SU-DHL-6 (cell line): ENCODE results near the gene SNRNP200.
A peak's percentile ranks its signal among the peaks of the same experiment; 100 is the strongest.

Experiments
- H2AFZ ChIP-seq: fragments of 200-600 bp; sonication (generic); 2 replicates; pipeline ENCODE4 v1.6.1; 2014; ENCODE audit warnings: low read depth, mild to moderate bottlenecking, moderate library complexity, mixed read lengths, antibody characterized with exemption, low read length; ENCODE audit not compliant: severe bottlenecking
- H3F3A ChIP-seq: fragments of 200-600 bp; shearing (Covaris generic); 2 replicates; pipeline ENCODE4 v1.6.0; 2016; ENCODE audit warnings: antibody characterized with exemption, mild to moderate bottlenecking; ENCODE audit not compliant: insufficient read depth
- H3K27ac ChIP-seq: fragments of 200-600 bp; sonication (generic); 2 replicates; pipeline ENCODE4 v1.5.1; 2016; ENCODE audit warnings: low read depth, mild to moderate bottlenecking, low read length, moderate library complexity, mixed read lengths
- H3K27me3 ChIP-seq: fragments of 200-600 bp; sonication (generic), shearing (Covaris generic); 2 replicates; pipeline ENCODE4 v1.6.0; 2014; ENCODE audit warnings: mild to moderate bottlenecking, low read length
- H3K36me3 ChIP-seq: fragments of 200-600 bp; sonication (generic); 2 replicates; pipeline ENCODE4 v1.6.1; 2014; ENCODE audit warnings: mild to moderate bottlenecking, low read length, mixed read lengths
- H3K4me2 ChIP-seq: fragments of 300-600, 200-600 bp; shearing (Covaris generic), sonication (generic); 2 replicates; pipeline ENCODE4 v1.6.0; 2014; ENCODE audit warnings: low read length, low read depth, mild to moderate bottlenecking; ENCODE audit not compliant: poor library complexity, severe bottlenecking
- H3K4me3 ChIP-seq: fragments of 200-600 bp; sonication (generic); 2 replicates; pipeline ENCODE4 v1.5.1; 2014; ENCODE audit warnings: antibody characterized with exemption, low read length, mild to moderate bottlenecking, mixed read lengths; ENCODE audit not compliant: insufficient read depth, poor library complexity, severe bottlenecking
- H3K79me2 ChIP-seq: fragments of 200-600 bp; sonication (generic); 2 replicates; pipeline ENCODE4 v1.6.1; 2014; ENCODE audit warnings: mild to moderate bottlenecking, low read length, moderate library complexity; ENCODE audit not compliant: insufficient read depth
- H3K9ac ChIP-seq: fragments of 200-600 bp; sonication (generic); 2 replicates; pipeline ENCODE4 v1.7.0; 2014; ENCODE audit warnings: mild to moderate bottlenecking, low read length
- H3K9me2 ChIP-seq: fragments of 200-600 bp; sonication (generic); replicated peaks from 2 replicates; pipeline ENCODE4 v1.6.1; 2014; ENCODE audit warnings: low read length; ENCODE audit not compliant: insufficient read depth
- H3K9me3 ChIP-seq: fragments of 200-600 bp; sonication (generic); 2 replicates; pipeline ENCODE4 v1.6.1; 2014; ENCODE audit warnings: low read length, mixed read lengths; ENCODE audit not compliant: insufficient read depth
- H4K20me1 ChIP-seq: fragments of 200-600 bp; sonication (generic); 2 replicates; pipeline ENCODE4 v1.6.1; 2014; ENCODE audit warnings: low read depth, mild to moderate bottlenecking, antibody characterized with exemption, low read length, moderate library complexity, mixed read lengths
- CTCF ChIP-seq: fragments of 200-600 bp; sonication (generic); IDR thresholded peaks from one replicate; pipeline ENCODE4 v1.5.1; 2017; ENCODE audit warnings: antibody characterized with exemption, mild to moderate bottlenecking, low read length, moderate library complexity; ENCODE audit not compliant: insufficient read depth, poor library complexity, severe bottlenecking
- EZH2phosphoT487 ChIP-seq: fragments of 200-600 bp; sonication (generic), shearing (Covaris generic); conservative IDR thresholded peaks from 2 replicates; pipeline ENCODE4 v1.6.1; 2018; ENCODE audit warnings: mild to moderate bottlenecking, antibody characterized with exemption, low read length, moderate library complexity, mixed read lengths

SNRNP200 gene

GRCh38 chr2:96326564-96326963 is 21.2 kb upstream of the SNRNP200 start:
- 0 out of 2 replicates have a peak, but pooled peaks cover 3% of the 10 kb centered on the region for H3K36me3 ChIP-seq
- H4K20me1 ChIP-seq, result no peaks in the 10 kb centered on the region
- no peaks in the 10 kb centered on the region for H3K27me3 ChIP-seq
- H3K9me2 ChIP-seq, result no peaks in the 10 kb centered on the region
- H3K27ac ChIP-seq, result no peak overlapping the region
- H3F3A ChIP-seq, result peaks cover 9% of the 10 kb centered on the region
- H3K9ac ChIP-seq, result peak overlapping the region; percentile 81
- no peaks in the 10 kb centered on the region for H3K9me3 ChIP-seq
- peak overlapping the region; percentile 94 for H3K4me3 ChIP-seq
- peaks cover 46% of the 10 kb centered on the region for H3K79me2 ChIP-seq
- H3K4me2 ChIP-seq, result peak overlapping the region; percentile 77
- H2AFZ ChIP-seq, result no peak overlapping the region
- no peak for TF ChIP-seq EZH2phosphoT487
- no peak for TF ChIP-seq CTCF

GRCh38 chr2:96325884-96326255 is 20.5 kb upstream of the SNRNP200 start:
- Histone ChIP-seq H3K4me3 (peak overlapping the region; percentile 94), H3K27me3 (no peaks in the 10 kb centered on the region), H3K79me2 (peaks cover 52% of the 10 kb centered on the region), H4K20me1 (no peaks in the 10 kb centered on the region), H3F3A (peaks cover 4% of the 10 kb centered on the region), H3K9me2 (no peaks in the 10 kb centered on the region), H3K9ac (peak overlapping the region; percentile 81), H3K9me3 (no peaks in the 10 kb centered on the region), H3K4me2 (peak overlapping the region; percentile 77), H2AFZ (peak overlapping the region; percentile 79), H3K27ac (peak overlapping the region; percentile 69), H3K36me3 (0 out of 2 replicates have a peak, but pooled peaks cover 3% of the 10 kb centered on the region)
- TF ChIP-seq CTCF (no peak), EZH2phosphoT487 (no peak)

- Histone ChIP-seq H2AFZ (peak within 1 kb of the TSS; percentile 79), H3K27me3 (no peaks in the 10 kb centered on the region)
Measured at GRCh38 chr2:96325041-96325883, 19.9 kb upstream of the SNRNP200 start, which contains the start of gene ITPRIPL1. ITPRIPL1 (plus strand) TSS chr2:96325317; CDS start chr2:96325840, 523 bp downstream.

More at GRCh38 chr2:96325041-96325883, 19.9 kb upstream of the SNRNP200 start, which contains the start of gene ITPRIPL1:
- peaks cover 58% of the 10 kb centered on the region for H3K79me2 ChIP-seq
- peak within 1 kb of the TSS; percentile 81 for H3K9ac ChIP-seq
- no peaks in the 10 kb centered on the region for H4K20me1 ChIP-seq
- no peaks in the 10 kb centered on the region for H3K9me2 ChIP-seq
- peaks cover 4% of the 10 kb centered on the region for H3F3A ChIP-seq
- 0 out of 2 replicates have a peak, but pooled peaks cover 3% of the 10 kb centered on the region for H3K36me3 ChIP-seq
- TF ChIP-seq CTCF, result no peak
- TF ChIP-seq EZH2phosphoT487, result no peak
- peak within 1 kb of the TSS; percentile 94 for H3K4me3 ChIP-seq
- H3K4me2 ChIP-seq, result peak within 1 kb of the TSS; percentile 77
- H3K9me3 ChIP-seq, result no peaks in the 10 kb centered on the region
- H3K27ac ChIP-seq, result peak within 1 kb of the TSS; percentile 69
